HCT116 (cell line): Measurements from ENCODE around the gene TMEM79. TPM values are rescaled to one million over a fixed set of nuclear protein-coding genes. Genes with fewer than 3 reads are reported as not detected.

ENCODE experiments used
- ATAC-seq: fragments of 200-7000 bp; cut with Tn5 transposase; 2 replicates; pipeline ENCODE4 v1.9.1; 2020; ENCODE audit warnings: mild to moderate bottlenecking, moderate library complexity
- BruUV-seq: library from RNA; stranded (reverse); fragments of 400-500 nt; replicated peaks from 2 replicates; lab custom pipeline; 2021; lab: Mats Ljungman, UMichigan
- CTCF ChIA-PET: fragments of 300-600 bp; sonication (Branson Sonifier 250); formaldehyde crosslinking; loops from one replicate; lab custom pipeline; 2021; ENCODE audit warnings: antibody characterized with exemption; lab: Charles Lee
- POLR2A ChIA-PET: fragments of 300-600, 350-600 bp; sonication (Branson Sonifier 250); formaldehyde crosslinking; loops from one replicate; lab custom pipeline; 2021; ENCODE audit warnings: antibody characterized with exemption; lab: Charles Lee
- RAD21 ChIA-PET, 2 experiments: fragments of 300-600 bp; sonication (Branson Sonifier 250); formaldehyde crosslinking; loops; one replicate each; lab custom pipeline; 2023; ENCODE audit warnings: low total read pairs in 2 of 2; ENCODE audit not compliant: uncharacterized antibody in 2 of 2, unreplicated experiment in 2 of 2, low non-redundant PET in 1 of 2; lab: Charles Lee
- DNase-seq: peaks from one replicate; pipeline ENCODE4 v3.0.0-alpha.2; 2010; ENCODE audit warnings: low read depth, low spot score
- H2AFZ ChIP-seq: fragments of 200-600 bp; shearing (Covaris generic), sonication (generic); 2 replicates; pipeline ENCODE4 v1.6.1; 2017; ENCODE audit warnings: low read depth, mixed run types, mixed read lengths, antibody characterized with exemption, low read length; ENCODE audit not compliant: poor library complexity, severe bottlenecking
- H3K27ac ChIP-seq: 2 replicates; pipeline ENCODE4 v1.5.1; 2012; ENCODE audit warnings: low read depth, low read length
- H3K27me3 ChIP-seq: fragments of 200-600 bp; sonication (generic); 2 replicates; pipeline ENCODE4 v1.6.1; 2016; ENCODE audit warnings: mixed run types, low read length, mixed read lengths; ENCODE audit not compliant: insufficient read depth
- H3K36me3 ChIP-seq, 2 experiments: fragments of 200-500 bp in 1 of 2; fragments of 200-600 bp in 1 of 2; sonication (Bioruptor generic) in 1 of 2; sonication (generic) in 1 of 2; 2 replicates each; pipeline versions ENCODE4 v1.5.1 to v1.6.1; 2014 to 2016; ENCODE audit warnings: low read length in 2 of 2, inconsistent platforms in 1 of 2, mixed read lengths in 1 of 2, mixed run types in 1 of 2; ENCODE audit not compliant: insufficient read depth in 2 of 2, control insufficient read depth in 1 of 2
- H3K4me1 ChIP-seq, 2 experiments: fragments of 200-600 bp in 1 of 2; sonication (generic) in 1 of 2; 2 replicates each; pipeline versions ENCODE4 v1.5.1 to v1.6.1; 2012 to 2017; ENCODE audit warnings: low read length in 2 of 2, inconsistent platforms in 1 of 2, mild to moderate bottlenecking in 1 of 2, mixed read lengths in 1 of 2, mixed run types in 1 of 2, moderate library complexity in 1 of 2; ENCODE audit not compliant: insufficient read depth in 2 of 2, control insufficient read depth in 1 of 2
- H3K4me2 ChIP-seq: fragments of 200-600 bp; sonication (generic); 2 replicates; pipeline ENCODE4 v1.6.1; 2017; ENCODE audit warnings: mixed run types, low read length, mixed read lengths
- H3K4me3 ChIP-seq, 2 experiments: fragments of 200-600 bp in 1 of 2; sonication (generic) in 1 of 2; replicated peaks in 1 of 2; 2 replicates each; pipeline ENCODE4 v1.5.1; 2011 to 2016; ENCODE audit warnings: low read length in 2 of 2, control low read depth in 1 of 2, low read depth in 1 of 2, mild to moderate bottlenecking in 1 of 2, mixed read lengths in 1 of 2, mixed run types in 1 of 2
- H3K79me2 ChIP-seq: fragments of 200-600 bp; sonication (generic); 2 replicates; pipeline ENCODE4 v1.6.1; 2017; ENCODE audit warnings: mild to moderate bottlenecking, mixed run types, low read length, moderate library complexity, mixed read lengths; ENCODE audit not compliant: insufficient read depth
- H3K9ac ChIP-seq: fragments of 200-600 bp; sonication (generic); 2 replicates; pipeline ENCODE4 v1.6.1; 2016; ENCODE audit warnings: low read length, mixed read lengths
- H3K9me2 ChIP-seq: fragments of 200-600 bp; sonication (generic), shearing (Covaris generic); 2 replicates; pipeline ENCODE4 v1.6.1; 2017; ENCODE audit warnings: mixed run types, mild to moderate bottlenecking, moderate library complexity; ENCODE audit not compliant: insufficient read depth
- H3K9me3 ChIP-seq, 2 experiments: fragments of 200-500 bp in 1 of 2; fragments of 200-600 bp in 1 of 2; sonication (Bioruptor generic) in 1 of 2; sonication (generic) in 1 of 2; 2 replicates each; pipeline ENCODE4 v1.6.1; 2014 to 2017; ENCODE audit warnings: low read length in 2 of 2, mixed read lengths in 2 of 2, inconsistent platforms in 1 of 2, low read depth in 1 of 2, mild to moderate bottlenecking in 1 of 2, mixed run types in 1 of 2, moderate library complexity in 1 of 2; ENCODE audit not compliant: control insufficient read depth in 1 of 2, insufficient read depth in 1 of 2
- H4K20me1 ChIP-seq: fragments of 200-600 bp; sonication (generic), shearing (Covaris generic); 2 replicates; pipeline ENCODE4 v1.6.1; 2017; ENCODE audit warnings: mixed run types, mild to moderate bottlenecking, moderate library complexity; ENCODE audit not compliant: insufficient read depth
- ATF3 ChIP-seq: IDR thresholded peaks from 2 replicates; pipeline ENCODE4 v1.6.1; 2012
- CBX3 ChIP-seq: IDR thresholded peaks from 2 replicates; pipeline ENCODE4 v1.6.1; 2012; ENCODE audit warnings: low read depth
- EGR1 ChIP-seq: IDR thresholded peaks from 2 replicates; pipeline ENCODE4 v1.6.1; 2012; ENCODE audit warnings: low read depth
- ELF1 ChIP-seq: IDR thresholded peaks from 2 replicates; pipeline ENCODE4 v1.6.1; 2012; ENCODE audit warnings: low read depth, borderline replicate concordance
- EZH2phosphoT487 ChIP-seq: fragments of 200-600 bp; IDR thresholded peaks from 2 replicates; pipeline ENCODE4 v1.6.1; 2018; ENCODE audit warnings: antibody characterized with exemption, borderline replicate concordance
- FOSL1 ChIP-seq: IDR thresholded peaks from 2 replicates; pipeline ENCODE4 v1.6.1; 2012; ENCODE audit warnings: low read depth
- MAX ChIP-seq: IDR thresholded peaks from 2 replicates; pipeline ENCODE4 v1.6.1; 2012
- POLR2A ChIP-seq: IDR thresholded peaks from 2 replicates; pipeline ENCODE4 v1.7.0; 2011; ENCODE audit warnings: borderline replicate concordance; ENCODE audit not compliant: insufficient read depth, insufficient read length; ENCODE audit errors: extremely low read depth
- POLR2AphosphoS5 ChIP-seq: IDR thresholded peaks from 2 replicates; pipeline ENCODE4 v1.6.1; 2011; ENCODE audit warnings: mild to moderate bottlenecking, low read depth, low read length, moderate library complexity
- RAD21 ChIP-seq: IDR thresholded peaks from 2 replicates; pipeline ENCODE4 v1.6.1; 2012; ENCODE audit warnings: low read depth, mild to moderate bottlenecking
- SP1 ChIP-seq: IDR thresholded peaks from 2 replicates; pipeline ENCODE4 v1.6.1; 2012; ENCODE audit warnings: low read depth
- SRF ChIP-seq: IDR thresholded peaks from 2 replicates; pipeline ENCODE4 v1.6.1; 2012; ENCODE audit warnings: low read depth
- TCF7L2 ChIP-seq: IDR thresholded peaks from 2 replicates; pipeline ENCODE4 v1.7.0; 2011; ENCODE audit warnings: borderline replicate concordance, inconsistent platforms; ENCODE audit not compliant: insufficient read depth, insufficient read length; ENCODE audit errors: extremely low read depth
- YY1 ChIP-seq: IDR thresholded peaks from 2 replicates; pipeline ENCODE4 v1.6.1; 2011; ENCODE audit warnings: low read length, low read depth, moderate library complexity, mild to moderate bottlenecking; ENCODE audit not compliant: insufficient replicate concordance; ENCODE audit errors: extremely low read depth
- ZFX ChIP-seq: fragments of 450-650 bp; IDR thresholded peaks from 2 replicates; pipeline ENCODE4 v1.6.1; 2017
- ZNF274 ChIP-seq: fragments of 200-500 bp; sonication (Bioruptor generic); IDR thresholded peaks from 2 replicates; pipeline ENCODE4 v1.6.1; 2014; ENCODE audit warnings: mild to moderate bottlenecking, low read depth, low read length, inconsistent platforms
- intact Hi-C: fragments of 100-400 bp; cut with micrococcal nuclease; formaldehyde crosslinking; loops from 2 replicates; pipeline ENCODE4 v1.10.0; 2022
- total RNA-seq: library from RNA; stranded (reverse); gene quantifications from one replicate; pipeline ENCODE4 v1.2.1, GENCODE V29; 2021; ENCODE audit not compliant: unreplicated experiment

TMEM79 gene
- total RNA-seq, 1 experiment from 2014 or later = 6.3 TPM

GRCh38 chr1:156285437-156285836 is 1.3 kb downstream of the TMEM79 start:
- ChIA-PET RAD21 (no interaction called here), POLR2A (no interaction called here), CTCF (no interaction called here)
- BruUV-seq = no TSS peak
- Histone ChIP-seq H3K79me2 (peaks cover 30% of the 10 kb centered on the region), H3K4me1 (peaks cover 24 to 27% of the 10 kb centered on the region in 2 experiments), H3K36me3 (peaks cover 0 to under 1% of the 10 kb centered on the region in 2 experiments; a peak in 1 of 4 replicates), H3K4me3 (no peak overlapping the region), H3K27me3 (no peaks in the 10 kb centered on the region), H3K9me3 (no peaks in the 10 kb centered on the region), H3K9me2 (no peaks in the 10 kb centered on the region), H3K27ac (no peak overlapping the region), H2AFZ (no peak overlapping the region), H3K9ac (no peak overlapping the region), H4K20me1 (peaks cover 4% of the 10 kb centered on the region; the same call in 1 of the 2 replicates), H3K4me2 (no peak overlapping the region)
- TF ChIP-seq EGR1 (no peak), CBX3 (no peak)
- DNase-seq = no peak
- ATAC-seq = no peak
- intact Hi-C loops = no loop called here

GRCh38 chr1:156286061-156286460 is 1.9 kb downstream of the TMEM79 start:
- intact Hi-C loops = no loop called here
- no TSS peak for BruUV-seq

More at GRCh38 chr1:156286061-156286460, 1.9 kb downstream of the TMEM79 start:
- CTCF ChIA-PET = no interaction called here
- Histone ChIP-seq H3K27me3 (no peaks in the 10 kb centered on the region), H3K9me2 (no peaks in the 10 kb centered on the region), H3K4me1 (peaks cover 18 to 22% of the 10 kb centered on the region in 2 experiments), H3K4me3 (no peak overlapping the region), H4K20me1 (peaks cover 4% of the 10 kb centered on the region; the same call in 1 of the 2 replicates), H3K9me3 (no peaks in the 10 kb centered on the region), H3K4me2 (no peak overlapping the region), H3K27ac (no peak overlapping the region), H3K9ac (no peak overlapping the region), H2AFZ (no peak overlapping the region), H3K79me2 (peaks cover 24% of the 10 kb centered on the region), H3K36me3 (no peaks in the 10 kb centered on the region)
- ATAC-seq = no peak
- TF ChIP-seq SP1 (no peak), MAX (no peak), EZH2phosphoT487 (no peak), TCF7L2 (no peak), YY1 (no peak), EGR1 (no peak), ATF3 (no peak), ELF1 (no peak), FOSL1 (no peak), SRF (no peak), RAD21 (no peak), CBX3 (no peak), ZNF274 (no peak), ZFX (no peak), POLR2A (no peak), POLR2AphosphoS5 (no peak)
- no peak for DNase-seq
- POLR2A ChIA-PET = no interaction called here
- RAD21 ChIA-PET = no interaction called here
